ENCODE measurements around the gene NGB. TPM values are rescaled to one million over a fixed set of nuclear protein-coding genes. Genes with fewer than 3 reads are reported as not detected.

Gene NGB
- total RNA-seq, 1 donor from 2014 or later: 0.22 TPM

- Mint-ChIP-seq H3K4me3 (ENCODE audit: unreplicated experiment) (no peak overlapping the region), H3K4me1 (ENCODE audit: low read depth, unreplicated experiment) (no peaks in the 10 kb centered on the region), H3K27me3 (ENCODE audit: unreplicated experiment) (peaks cover 3% of the 10 kb centered on the region), H3K27ac (ENCODE audit: unreplicated experiment) (no peak overlapping the region), H3K9me3 (ENCODE audit: unreplicated experiment) (no peaks in the 10 kb centered on the region), H3K36me3 (ENCODE audit: unreplicated experiment) (no peaks in the 10 kb centered on the region)
- TF ChIP-seq CTCF (IDR thresholded peaks at IDR 0.05; ENCODE audit: partially characterized antibody, unreplicated experiment): no peak
- DNase-seq: no peak
These were observed 17.4 kb downstream of the NGB start for GRCh38 chr14:77253333-77254190.

DNA sequence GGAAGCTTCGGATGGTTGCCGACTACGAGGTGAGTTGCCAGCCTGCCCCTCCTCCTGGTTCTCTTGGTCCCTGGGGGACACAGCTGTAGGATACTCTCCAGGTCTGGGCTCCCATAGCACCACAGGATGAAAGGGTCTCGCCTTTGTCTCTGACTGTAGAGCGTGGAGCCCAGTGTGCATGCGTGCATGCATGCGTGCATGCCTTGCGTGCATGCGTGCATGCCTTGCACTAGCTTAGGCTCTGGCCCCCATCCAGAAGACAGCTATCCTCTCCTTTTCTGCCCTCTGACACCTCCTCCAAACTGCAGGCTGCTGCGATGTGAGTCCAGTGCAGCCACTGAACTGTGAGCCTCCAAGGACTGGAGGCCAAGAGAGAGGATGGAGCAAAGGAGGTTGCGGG lies 19.1 kb downstream of the NGB start:
- Mint-ChIP-seq H3K4me1 (ENCODE audit: low read depth, unreplicated experiment) (no peaks in the 10 kb centered on the region), H3K9me3 (ENCODE audit: unreplicated experiment) (no peaks in the 10 kb centered on the region), H3K27ac (ENCODE audit: unreplicated experiment) (no peak overlapping the region), H3K4me3 (ENCODE audit: unreplicated experiment) (no peak overlapping the region), H3K27me3 (ENCODE audit: unreplicated experiment) (no peaks in the 10 kb centered on the region), H3K36me3 (ENCODE audit: unreplicated experiment) (no peaks in the 10 kb centered on the region)
- DNase-seq: no peak
- no peak for TF ChIP-seq CTCF (IDR thresholded peaks at IDR 0.05; ENCODE audit: partially characterized antibody, unreplicated experiment)

GRCh38 chr14:77250927-77251326 lies 20.1 kb downstream of the NGB start:
- Mint-ChIP-seq H3K4me1 (ENCODE audit: low read depth, unreplicated experiment) (no peaks in the 10 kb centered on the region), H3K4me3 (ENCODE audit: unreplicated experiment) (no peak overlapping the region), H3K27me3 (ENCODE audit: unreplicated experiment) (no peaks in the 10 kb centered on the region), H3K27ac (ENCODE audit: unreplicated experiment) (no peak overlapping the region), H3K36me3 (ENCODE audit: unreplicated experiment) (no peaks in the 10 kb centered on the region), H3K9me3 (ENCODE audit: unreplicated experiment) (no peaks in the 10 kb centered on the region)
- DNase-seq: no peak
- no peak for TF ChIP-seq CTCF (IDR thresholded peaks at IDR 0.05; ENCODE audit: partially characterized antibody, unreplicated experiment)

- no peak for DNase-seq
- TF ChIP-seq CTCF (IDR thresholded peaks at IDR 0.05; ENCODE audit: partially characterized antibody, unreplicated experiment): no peak
- Mint-ChIP-seq H3K36me3 (ENCODE audit: unreplicated experiment) (no peaks in the 10 kb centered on the region), H3K4me3 (ENCODE audit: unreplicated experiment) (no peak overlapping the region), H3K27me3 (ENCODE audit: unreplicated experiment) (no peaks in the 10 kb centered on the region), H3K4me1 (ENCODE audit: low read depth, unreplicated experiment) (no peaks in the 10 kb centered on the region), H3K9me3 (ENCODE audit: unreplicated experiment) (no peaks in the 10 kb centered on the region), H3K27ac (ENCODE audit: unreplicated experiment) (no peak overlapping the region)
These were observed 21.7 kb downstream of the NGB start for GRCh38 chr14:77249286-77249685.

DNA sequence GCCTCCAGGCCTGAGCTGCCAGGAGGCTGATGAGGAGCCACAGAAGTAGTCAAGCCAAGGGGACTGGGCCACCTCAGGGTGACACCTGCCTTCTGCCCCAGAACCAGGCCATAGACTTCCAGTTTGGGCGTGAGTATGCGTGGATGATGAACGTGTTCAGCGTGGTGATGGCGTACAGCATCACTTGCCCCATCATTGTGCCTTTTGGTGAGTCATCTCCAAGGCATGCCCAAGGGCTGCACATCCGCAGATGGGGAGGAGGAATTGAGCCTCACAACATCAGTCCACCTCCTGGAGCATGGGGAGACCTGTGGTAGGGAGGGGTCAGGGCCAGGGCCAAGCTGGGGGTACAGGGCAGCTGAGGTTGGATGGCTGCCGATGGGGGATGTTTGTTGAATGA lies 22.3 kb downstream of the NGB start:
- DNase-seq: no peak
- H3K9me3 Mint-ChIP-seq (ENCODE audit: unreplicated experiment): no peaks in the 10 kb centered on the region
- no peaks in the 10 kb centered on the region for H3K27me3 Mint-ChIP-seq (ENCODE audit: unreplicated experiment)
- H3K4me1 Mint-ChIP-seq (ENCODE audit: low read depth, unreplicated experiment): no peaks in the 10 kb centered on the region
- no peak overlapping the region for H3K27ac Mint-ChIP-seq (ENCODE audit: unreplicated experiment)
- no peak overlapping the region for H3K4me3 Mint-ChIP-seq (ENCODE audit: unreplicated experiment)
- no peak for TF ChIP-seq CTCF (IDR thresholded peaks at IDR 0.05; ENCODE audit: partially characterized antibody, unreplicated experiment)
- H3K36me3 Mint-ChIP-seq (ENCODE audit: unreplicated experiment): peaks cover 1% of the 10 kb centered on the region

Data from glutamatergic neuron (in vitro differentiated cells).